ENCODE data around the gene UBE2Q2. TPM values are rescaled to one million over a fixed set of nuclear protein-coding genes. Genes with fewer than 3 reads are reported as not detected.
A peak's percentile ranks its signal among the peaks of the same experiment; 100 is the strongest.
"Not testable (repeated sequence)": the region's sequence is repeated elsewhere in the genome, so short reads cannot be mapped to it uniquely, and the experiment has no call there.

The UBE2Q2 gene
- polyA plus RNA-seq (2013, experiment 1 of 2; ENCODE audit: insufficient read length): 57.6 TPM
- polyA plus RNA-seq (2013, experiment 2 of 2; ENCODE audit: insufficient read length): 55.3 TPM

DNA sequence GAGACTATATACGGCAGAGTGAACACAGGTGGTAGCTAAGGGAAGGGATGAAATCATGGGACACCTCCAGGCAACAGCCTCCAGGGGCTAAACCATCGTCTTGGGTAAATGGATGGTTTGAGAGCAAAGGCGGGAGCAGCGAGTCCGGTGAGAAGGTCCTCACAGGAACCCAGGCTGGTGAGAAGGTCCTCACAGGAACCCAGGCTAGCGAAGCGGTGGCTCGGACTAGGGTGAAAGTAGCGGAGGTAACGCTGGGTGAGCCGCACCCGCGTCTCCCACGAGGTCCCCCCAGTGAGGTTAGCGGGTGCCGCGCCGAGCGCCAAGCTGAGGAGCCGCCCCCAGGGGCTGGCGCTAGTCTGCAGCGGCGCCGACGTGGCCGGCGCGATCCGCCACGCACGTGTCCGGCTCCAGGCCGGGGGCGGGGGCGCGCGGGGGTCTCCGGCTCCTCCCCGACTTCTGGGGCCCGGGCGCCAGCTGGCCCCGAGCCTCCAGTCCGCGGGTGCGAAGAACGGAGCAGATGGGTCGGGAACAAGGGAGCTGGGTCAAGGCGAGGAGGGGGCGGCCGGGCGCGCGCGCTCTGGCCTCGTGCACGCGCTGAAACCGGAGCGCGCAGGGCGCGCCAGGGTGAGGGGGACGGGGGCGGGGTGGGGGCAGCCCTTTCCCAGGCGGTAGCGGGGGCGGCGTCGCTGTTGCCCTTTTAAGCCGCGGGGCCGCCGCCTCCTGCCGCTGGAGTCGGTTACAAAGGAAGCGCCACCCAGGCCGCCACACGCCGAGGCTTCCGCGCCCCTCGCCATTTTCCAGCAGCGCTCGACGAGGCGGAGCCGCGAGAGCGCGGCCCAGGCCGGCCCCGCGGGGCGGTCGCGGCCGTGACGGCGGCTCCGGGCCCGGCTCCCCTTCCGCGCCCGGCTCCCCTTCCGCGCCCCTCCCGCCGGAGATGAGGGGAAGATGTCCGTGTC is at the start of gene UBE2Q2:
Gene UBE2Q2, plus strand, starts transcription at position 726 of the 956 bp plus-strand sequence. Its CDS starts 220 bp downstream, at position 946.
- DNase-seq: peak; percentile 78

DNA sequence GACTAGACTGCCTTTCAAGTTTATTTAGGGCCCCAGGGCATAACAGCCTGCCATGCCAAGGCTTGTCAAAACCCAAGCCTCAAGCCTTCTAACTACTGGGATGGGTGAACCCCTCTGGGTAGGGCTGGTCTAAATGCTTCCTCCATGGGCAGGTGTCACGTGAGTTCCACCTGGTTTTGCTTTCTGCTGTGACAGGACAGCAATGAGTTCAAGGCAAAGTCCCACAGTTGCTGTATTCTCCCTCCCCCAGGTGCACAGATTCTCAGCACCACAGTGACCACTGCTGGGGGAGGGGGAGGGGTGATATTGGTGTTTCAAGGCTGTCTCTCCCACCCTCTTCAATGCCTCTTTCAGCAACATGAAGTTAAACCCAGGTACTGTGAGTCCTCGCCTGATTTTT is 46.9 kb upstream of the UBE2Q2 start:
- no peak for DNase-seq

DNA sequence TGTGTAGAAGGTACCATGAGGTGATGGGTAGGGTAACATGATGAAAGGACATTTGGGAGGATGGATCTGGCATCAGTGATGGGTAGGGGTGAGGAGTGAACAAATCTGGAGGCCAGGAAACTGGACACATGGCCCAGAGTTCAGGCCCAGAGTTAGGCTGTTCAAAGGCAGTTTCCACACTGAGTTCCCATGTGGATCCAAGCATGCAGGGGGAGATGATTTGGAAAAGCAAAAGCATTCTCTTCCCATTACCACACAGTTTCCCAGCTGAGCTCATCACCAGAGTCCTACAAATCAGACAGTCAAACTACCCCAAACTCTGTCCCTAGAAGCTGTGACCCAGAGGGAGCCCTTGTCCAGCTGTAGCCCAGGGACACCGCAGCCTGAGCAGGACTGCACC is 46.1 kb upstream of the UBE2Q2 start:
- DNase-seq: not testable (repeated sequence)

DNA sequence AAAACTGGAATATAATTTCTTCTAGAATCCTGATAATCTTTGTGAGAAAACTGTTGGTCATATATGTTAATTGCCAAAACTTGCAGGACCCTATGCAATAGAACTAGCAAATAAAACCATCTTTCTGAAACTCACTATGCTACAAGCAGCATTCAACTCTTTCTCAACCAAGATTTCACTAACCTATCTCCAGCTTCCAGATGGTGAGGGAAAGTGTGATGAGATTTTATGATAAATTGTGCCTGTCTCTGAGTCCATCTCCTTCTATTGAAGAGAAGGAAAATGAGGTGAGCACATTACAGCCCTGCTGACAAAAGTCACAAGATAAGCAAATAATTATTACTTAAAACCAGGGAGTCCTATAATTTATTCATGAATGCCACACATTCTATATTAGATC is 44.1 kb upstream of the UBE2Q2 start:
- no peak for DNase-seq

DNA sequence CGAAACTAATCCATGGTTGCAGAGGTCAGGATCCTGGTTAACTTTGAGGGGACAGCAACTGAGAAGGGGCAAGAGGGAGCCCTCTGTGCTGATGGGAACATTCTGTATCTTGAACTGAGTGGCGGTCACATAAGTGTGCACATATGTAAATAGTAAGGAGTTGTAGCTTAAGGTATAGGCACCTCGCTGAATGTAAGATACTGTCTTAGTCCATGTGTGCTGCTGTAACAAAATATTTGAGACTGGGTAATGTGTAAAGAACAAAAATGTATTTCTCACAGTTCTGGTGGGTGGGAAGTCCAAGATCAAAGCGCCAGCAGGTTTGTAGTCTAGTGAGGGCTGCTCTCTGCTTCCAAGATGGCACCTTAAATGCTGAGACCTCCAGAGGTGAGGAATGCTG is 42.8 kb upstream of the UBE2Q2 start:
- not testable (repeated sequence) for DNase-seq

DNA sequence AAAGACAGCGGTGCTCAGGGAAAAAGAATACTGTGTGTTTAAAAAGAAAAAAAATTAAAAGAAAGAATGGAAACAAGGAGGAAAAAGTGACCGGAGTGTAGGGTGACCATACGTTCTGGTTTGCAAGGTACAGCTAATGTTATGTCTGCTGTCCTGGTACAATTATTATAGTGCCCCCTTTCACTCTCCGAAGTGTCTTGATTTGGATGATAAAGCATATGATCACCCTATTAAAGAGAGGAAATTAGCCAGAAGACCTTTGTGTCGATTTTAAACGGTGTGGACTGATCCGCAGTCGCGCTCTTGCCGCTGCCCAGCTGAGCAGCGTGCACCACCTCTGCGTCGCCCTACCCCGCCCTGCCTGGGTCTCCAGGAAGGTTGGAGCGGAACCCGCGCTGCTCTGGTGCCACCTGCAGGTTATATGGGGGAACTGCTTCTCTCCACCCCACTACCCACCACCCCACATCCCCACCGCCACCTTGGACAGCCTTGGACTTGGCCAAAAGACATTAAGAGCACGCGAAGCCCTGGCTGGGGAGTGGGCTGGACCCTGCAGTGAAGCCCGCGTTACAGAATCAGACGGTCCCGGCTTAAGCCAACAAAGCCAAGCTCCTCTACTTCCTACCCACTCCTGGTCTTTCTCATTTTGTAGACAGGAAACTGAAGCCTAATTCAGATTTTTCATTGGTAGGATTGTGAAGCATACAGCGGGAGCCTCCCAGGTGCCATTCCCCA is 41.2 kb upstream of the UBE2Q2 start:
- peak; percentile 65 for DNase-seq

DNA sequence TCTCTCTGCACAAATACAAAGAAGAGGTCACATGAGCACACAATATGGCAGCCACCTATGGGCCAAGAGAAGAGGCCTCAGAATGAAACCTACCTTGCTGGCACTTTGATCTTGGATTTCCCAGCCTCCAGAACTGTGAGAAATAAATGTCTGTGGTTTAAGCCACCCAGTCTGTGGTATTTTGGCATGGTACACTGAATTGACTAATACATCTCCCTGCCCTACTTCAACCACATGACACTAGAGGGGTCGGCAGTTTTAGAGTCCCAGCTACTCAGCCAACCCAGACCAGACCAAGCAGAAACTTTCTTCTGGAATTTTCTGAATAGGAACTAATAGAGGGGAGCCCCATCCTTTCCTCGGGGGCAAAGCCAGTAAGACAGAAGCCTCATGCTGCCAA is 35.8 kb upstream of the UBE2Q2 start:
- peak; percentile 19 for DNase-seq

DNA sequence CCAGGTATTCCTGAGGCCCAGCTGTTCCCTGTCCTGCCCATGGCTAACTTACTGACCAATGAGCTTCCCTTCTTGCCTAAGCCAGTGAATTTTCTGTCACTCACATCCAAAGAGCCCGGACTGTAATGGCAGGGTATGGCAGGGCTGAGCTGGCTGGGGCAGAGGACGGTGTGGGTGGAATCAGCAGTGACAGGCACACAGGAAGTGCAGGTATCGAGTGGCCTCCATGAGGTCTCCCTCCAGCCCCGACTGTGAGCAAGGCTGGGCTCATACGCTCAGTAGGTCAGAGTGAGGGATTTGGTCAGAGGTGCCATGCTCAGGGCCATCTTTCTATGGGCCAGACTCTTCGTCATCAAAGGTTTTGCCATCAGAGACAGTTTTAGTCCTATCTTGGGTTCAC is 35.2 kb upstream of the UBE2Q2 start:
- DNase-seq: not testable (repeated sequence)

DNA sequence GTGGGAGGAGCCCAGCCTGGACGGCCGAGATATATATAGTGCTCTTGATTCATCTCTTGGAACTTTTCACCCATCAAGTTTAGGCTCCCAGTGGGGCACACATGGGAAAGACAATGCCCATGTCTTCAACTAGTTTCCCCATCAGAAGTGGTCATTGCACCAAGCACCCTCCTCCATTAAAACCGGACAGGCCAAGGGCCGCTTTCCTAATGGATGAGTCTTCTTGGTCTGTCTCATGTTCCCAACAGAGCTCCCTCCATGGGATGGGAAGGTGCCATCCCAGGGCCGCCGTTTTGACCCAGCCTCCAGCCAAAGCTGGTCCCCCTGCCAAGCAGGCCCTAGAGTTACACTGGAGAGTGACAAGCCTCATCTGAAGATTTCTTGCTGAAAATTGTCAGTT is 34.7 kb upstream of the UBE2Q2 start:
- DNase-seq: no peak

DNA sequence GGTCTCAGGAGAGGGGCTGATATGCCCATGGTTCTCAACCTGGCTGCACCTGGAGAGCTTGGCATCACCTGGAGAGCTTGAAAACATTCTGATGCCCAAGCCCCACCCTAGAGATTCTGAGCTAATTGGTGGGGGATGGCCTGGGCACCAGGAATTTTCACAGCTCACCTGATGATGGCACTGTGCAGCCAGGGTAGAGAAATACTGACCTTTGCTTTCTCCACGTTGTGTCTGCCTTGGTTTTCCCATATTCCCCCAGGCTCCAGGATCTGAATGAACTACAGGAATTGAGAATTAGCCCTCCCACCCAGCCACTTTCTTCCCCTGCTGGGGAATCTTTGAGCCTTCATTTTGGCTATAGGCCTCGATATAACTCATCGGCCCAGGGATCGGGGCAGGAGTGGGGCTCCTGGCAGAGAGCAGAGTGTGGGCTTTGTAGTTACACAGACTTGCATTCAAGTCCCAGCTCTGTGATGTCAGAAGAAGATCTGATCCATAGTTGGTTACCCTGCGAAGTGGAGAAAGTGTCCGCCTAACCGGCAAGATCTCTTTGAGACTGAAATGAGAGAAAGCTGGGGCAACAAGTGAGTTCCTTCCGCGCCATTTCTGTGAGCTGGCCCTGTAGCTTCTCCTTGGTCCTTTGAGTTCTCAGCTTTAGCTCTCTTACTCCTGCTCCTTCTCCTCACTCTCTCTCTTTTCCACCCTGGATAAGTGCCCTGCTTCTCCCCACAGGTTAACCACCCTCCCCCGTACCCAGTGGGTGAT is 33.1 kb upstream of the UBE2Q2 start:
- peak; percentile 27 for DNase-seq

DNA sequence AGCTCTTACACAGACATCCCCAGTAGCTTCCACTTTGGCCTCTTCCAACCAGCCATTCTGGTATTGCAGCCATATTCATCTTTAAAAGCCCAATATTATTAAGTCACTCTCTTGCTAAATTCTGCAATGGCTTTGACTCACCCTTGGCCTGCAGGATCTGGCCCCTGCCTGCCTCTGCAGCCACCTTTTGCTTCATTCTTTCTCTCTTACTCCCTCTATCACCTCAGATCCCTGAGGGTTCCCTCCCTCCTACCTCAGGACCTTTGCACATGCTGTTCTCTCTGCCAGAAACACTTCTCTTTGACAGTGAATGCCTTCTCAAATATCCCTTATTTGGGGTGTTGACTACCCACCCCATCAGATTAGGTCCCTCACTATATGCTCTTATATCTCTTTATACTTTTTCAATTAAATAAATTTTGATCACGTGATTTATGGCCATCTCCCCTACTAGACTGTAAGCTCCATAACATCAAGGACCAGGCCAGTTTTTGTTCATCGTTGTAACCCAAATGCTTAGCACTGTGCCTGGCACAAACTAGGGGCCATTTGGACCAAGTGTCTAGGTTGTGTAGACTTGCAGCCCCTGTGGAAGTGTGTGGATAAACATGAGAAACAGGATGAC is 32.3 kb upstream of the UBE2Q2 start:
- DNase-seq: no peak

DNA sequence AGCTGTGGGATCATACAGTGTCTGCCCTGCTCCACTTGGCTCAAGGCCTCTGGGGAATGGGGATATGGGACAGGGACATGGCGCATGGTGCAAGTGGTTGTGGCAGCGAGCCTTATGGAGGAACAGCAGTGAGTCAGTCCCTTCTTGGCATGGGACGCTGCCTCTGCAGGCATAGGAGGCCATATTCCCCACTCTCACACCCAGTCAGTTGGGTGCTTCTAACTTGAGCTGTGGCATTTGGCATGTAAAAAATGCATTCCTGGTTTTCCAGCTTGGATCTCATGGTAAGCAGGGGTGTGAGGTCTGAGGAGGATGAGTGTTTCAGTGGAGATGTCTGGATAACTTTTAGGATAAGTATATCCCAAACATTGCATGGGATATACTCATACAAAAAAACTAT is 31.6 kb upstream of the UBE2Q2 start:
- peak; percentile 53 for DNase-seq

DNA sequence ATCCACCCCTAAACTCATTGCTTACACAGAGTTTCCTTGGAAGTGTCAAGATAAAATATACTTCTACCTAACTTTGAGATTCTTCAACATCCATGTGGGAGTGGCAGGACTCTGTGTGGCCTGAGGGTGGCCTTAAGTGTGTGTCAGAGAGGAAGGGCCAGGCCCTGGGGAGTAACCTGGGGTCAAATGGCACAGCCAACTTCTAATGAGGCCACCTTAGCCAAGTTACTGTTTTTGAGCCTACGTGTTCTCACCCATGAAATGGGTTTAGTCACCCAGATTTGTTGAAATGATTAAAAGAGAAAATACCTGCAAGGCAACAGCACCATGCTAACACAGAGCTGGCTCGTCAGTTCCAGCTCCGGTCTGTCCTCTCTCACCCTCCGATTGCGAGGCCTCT is 28.5 kb upstream of the UBE2Q2 start:
- no peak for DNase-seq

DNA sequence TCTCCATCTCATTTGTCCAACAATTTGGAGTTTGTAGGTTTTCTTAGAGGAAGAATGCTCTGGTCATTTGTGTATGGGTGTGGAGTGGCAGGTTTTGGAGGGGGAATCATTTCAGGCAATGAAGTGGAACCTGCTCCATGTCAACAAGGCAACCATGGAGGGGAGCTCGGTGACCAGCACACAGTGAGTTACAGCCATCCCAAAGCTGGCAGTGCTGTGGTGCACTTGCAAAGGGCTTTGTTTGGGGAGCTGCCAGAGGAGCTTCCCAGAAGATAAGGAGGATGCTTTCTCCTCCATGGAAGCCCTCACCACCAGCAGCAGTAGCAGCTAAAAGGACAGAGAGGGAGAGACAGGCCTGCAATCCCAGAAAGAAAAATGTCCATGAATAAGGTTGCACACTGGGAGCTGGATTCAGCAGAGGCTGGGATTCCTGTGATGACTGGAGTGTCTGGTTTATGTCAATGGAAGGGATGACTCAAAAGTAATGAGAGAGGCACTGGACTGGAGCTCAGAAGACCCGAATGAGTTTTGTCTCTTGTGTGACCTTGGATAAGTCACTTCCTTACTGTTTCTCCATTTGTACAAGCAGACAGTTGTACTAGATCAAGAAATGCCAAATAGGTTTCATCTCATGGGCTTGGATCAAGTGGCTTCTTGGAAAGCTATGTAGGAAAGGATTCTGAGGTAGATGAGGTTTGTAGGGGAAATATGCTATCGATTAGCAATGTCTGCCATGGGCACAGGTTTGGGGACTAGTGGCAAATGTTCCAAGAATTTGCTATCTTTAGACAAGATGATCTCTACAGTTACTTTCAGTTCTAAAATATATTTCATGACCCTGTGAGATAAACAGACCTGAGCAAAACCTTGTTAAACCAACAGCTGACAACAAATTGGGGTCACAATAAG is 27.2 kb upstream of the UBE2Q2 start:
- DNase-seq: peak; percentile 12

DNA sequence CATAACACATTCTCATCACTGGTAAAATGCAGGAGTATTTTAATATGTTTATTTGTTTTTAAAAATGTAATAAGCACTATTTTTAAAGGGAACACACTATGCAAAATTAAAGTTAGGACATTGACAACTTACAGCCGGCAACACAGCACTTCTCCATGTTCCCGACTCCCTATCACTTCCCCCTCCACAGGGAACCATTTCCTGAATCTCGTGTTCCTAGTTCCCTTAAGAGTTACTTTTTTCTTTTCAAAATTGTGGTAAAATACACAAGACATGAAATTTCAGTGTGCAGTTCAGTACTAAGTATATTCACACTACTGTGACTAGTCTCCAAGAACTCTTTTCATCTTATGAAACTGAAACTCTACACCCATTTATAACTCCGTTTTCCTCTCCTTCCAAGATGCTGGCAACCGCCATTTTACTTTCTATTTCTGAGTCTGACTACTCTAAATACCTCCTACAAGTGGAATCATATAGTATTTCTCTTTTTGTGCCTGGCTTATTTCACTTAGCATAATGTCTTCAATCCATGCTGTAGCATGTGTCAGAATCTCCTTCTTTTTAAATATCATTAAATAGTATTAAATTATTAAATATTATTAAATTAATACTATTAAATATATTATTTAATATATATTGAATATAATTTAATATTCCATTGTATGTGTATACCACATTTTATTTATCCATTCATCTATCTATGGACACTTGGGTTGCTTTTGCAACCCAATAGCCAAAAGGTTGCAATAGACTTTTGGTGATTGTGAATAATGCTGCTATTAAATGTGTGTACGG is 25.9 kb upstream of the UBE2Q2 start:
- DNase-seq: no peak

DNA sequence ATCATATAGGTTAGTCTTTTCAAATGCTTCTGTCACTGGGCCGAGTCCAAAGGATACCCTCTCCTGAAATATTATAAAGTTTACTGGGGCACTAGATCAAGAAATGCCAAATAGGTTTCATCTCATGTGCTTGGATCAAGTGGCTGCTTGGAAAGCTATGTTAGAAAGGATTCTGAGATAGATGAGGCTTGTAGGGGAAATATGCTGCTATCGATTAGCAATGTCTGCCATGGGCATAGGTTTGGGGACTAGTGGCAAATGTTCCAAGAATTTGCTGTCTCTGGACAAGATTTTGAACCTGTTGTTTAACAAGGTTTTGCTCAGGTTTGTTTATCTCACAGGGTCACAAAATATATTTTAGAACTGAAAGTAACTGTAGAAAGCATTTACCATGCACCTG is 23.0 kb upstream of the UBE2Q2 start:
- DNase-seq: no peak

DNA sequence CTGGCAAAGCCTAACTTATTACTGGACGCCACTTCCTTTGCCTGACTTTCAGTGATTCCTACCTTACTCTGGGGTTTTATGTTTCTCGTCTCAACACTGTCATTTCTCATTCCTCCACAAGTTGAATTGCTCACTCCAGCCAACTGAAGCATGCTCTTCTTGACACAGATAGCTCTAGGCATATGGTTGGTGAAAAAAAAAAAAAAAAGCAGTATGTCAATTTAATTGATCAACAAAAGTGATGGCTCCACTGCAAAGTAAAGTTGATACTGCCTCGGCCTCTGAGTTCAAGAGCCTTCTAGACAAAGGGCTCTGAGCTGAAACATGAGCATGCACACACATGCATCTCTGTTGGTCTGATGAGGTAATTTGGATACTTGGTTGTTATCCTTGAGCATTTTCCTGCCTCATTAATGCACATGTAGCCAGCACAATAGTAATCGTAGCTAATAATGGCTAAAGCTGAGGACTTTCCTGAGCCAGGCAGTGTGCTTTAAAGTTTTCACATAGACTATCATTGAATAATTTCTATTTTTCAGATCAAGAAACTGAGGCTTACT is 21.4 kb upstream of the UBE2Q2 start:
- DNase-seq: no peak

DNA sequence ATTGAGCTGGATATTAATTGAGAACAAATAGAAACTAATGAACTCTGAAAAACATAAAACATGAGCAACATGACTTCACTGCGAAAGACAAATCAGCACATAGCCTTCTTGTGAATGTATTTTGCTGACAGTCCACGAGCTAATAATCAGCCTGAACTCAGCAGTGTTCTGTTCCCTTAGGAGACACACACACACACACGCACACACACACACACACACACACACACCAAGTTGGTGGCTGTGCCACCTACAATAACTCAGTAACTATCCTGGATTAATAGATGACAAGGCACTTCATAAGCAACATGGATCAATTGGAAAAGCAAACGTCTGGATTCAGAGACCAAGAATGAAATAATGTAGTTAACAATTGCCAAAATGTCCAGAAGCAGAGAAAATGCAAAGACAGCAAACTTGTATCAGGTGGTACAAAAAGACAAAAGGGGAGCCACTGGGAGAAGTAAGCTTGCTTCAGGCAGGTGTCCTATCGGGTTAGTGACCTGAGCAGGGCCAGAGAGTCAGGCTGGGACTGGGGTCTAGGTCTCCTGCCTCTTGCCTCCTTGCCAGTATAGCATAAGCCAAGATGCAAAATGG is 20.5 kb upstream of the UBE2Q2 start:
- DNase-seq: no peak

DNA sequence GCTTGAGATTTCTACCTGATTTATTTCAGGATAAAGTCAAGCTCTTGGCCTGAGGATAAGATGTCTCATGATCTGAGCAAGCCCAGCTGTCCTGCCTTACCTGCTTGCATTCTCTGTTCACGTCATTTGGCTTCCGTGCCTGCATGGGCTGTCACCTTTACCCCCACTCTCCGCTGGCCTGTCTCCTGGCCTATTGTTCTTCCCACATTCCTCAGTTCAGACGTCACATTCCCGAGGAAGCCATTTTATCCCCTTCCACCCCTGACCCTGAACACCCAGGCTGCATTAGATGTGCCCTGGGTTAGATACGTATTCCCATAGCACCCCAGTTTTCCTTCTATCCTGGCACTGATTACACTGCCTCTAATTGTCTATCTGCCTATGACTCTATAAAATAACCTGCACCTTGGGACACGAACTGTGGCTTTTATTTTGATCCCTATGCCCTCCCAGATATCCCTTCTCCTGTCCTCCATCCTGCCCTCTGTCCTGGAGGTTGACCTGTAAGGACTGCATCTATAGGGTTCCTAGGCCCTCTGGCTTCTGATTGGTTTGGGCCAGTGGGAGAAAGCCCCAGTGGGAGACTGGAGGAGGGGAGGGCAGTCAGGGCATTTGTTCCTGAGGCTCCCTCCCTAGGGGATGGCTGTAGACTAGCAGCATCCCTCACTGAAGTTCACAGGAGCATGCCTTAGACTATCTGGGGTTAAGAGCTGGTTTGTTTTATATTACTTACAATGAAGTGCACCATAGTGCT is 19.2 kb upstream of the UBE2Q2 start:
- no peak for DNase-seq

Measured in fibroblast of skin of abdomen (primary cell).